Endothelial cell of umbilical vein (primary cell): ENCODE data around the gene YAP1.
"Not testable (repeated sequence)": the region's sequence is repeated elsewhere in the genome, so short reads cannot be mapped to it uniquely, and the experiment has no call there.

Source experiments
- CTCF ChIP-seq, 2 donors: IDR thresholded peaks; 1 replicate in 1 of 2; 2 replicates in 1 of 2; pipeline ENCODE4 v1.5.1; 2011; ENCODE audit warnings: low read length in 2 of 2, mild to moderate bottlenecking in 2 of 2, moderate library complexity in 2 of 2, control low read depth in 1 of 2, inconsistent platforms in 1 of 2, low read depth in 1 of 2; ENCODE audit not compliant: insufficient read depth in 1 of 2; ENCODE audit errors: extremely low read depth in 1 of 2
- EZH2 ChIP-seq: IDR thresholded peaks from 2 replicates; pipeline ENCODE4 v1.6.1; 2012; ENCODE audit warnings: borderline replicate concordance, low read depth, mild to moderate bottlenecking, moderate library complexity, low read length, inconsistent platforms; ENCODE audit not compliant: severe bottlenecking

DNA sequence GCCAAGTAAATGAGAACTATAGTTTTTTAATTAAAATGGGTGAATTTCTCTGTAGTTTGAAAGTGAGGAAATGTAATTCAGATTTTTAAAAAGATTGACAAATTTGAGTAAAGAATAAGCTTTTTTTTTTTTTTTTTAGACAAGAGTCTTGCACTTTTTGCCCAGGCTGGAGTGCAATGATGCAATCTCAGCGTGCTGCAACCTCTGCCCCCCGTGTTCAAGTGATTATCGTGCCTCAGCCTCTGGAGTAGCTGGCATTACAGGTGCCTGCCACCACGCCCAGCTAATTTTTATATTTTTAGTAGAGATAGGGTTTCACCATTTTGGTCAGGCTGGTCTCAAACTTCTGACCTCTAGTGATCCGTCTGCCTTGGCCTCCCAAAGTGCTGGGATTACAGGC is 90.1 kb downstream of the YAP1 start:
- not testable (repeated sequence) for TF ChIP-seq CTCF (IDR thresholded peaks at IDR 0.05; ENCODE audit: extremely low read depth in 1 of 2, insufficient read depth in 1 of 2, low read depth in 1 of 2, low read length in 2 of 2); EZH2
